ENCODE results near the gene ZNF622.

- TF ChIP-seq, protein P1, sequence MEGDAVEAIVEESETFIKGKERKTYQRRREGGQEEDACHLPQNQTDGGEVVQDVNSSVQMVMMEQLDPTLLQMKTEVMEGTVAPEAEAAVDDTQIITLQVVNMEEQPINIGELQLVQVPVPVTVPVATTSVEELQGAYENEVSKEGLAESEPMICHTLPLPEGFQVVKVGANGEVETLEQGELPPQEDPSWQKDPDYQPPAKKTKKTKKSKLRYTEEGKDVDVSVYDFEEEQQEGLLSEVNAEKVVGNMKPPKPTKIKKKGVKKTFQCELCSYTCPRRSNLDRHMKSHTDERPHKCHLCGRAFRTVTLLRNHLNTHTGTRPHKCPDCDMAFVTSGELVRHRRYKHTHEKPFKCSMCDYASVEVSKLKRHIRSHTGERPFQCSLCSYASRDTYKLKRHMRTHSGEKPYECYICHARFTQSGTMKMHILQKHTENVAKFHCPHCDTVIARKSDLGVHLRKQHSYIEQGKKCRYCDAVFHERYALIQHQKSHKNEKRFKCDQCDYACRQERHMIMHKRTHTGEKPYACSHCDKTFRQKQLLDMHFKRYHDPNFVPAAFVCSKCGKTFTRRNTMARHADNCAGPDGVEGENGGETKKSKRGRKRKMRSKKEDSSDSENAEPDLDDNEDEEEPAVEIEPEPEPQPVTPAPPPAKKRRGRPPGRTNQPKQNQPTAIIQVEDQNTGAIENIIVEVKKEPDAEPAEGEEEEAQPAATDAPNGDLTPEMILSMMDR (IDR thresholded peaks at IDR 0.05), result no peak
- no peak for TF ChIP-seq POLR2A (IDR thresholded peaks at IDR 0.05)
Measured at GRCh38 chr5:16406630-16407029, 59.0 kb downstream of the ZNF622 start.
